ENCODE data around the gene ANAPC2.

Gene ANAPC2

GRCh38 chr9:137134191-137134590 lies 54.2 kb downstream of the ANAPC2 start:
- in situ Hi-C loops (cut with MboI; ENCODE audit: low sequenced_read_pairs): no loop called here

GRCh38 chr9:137130176-137130755 lies 58.1 kb downstream of the ANAPC2 start:
- in situ Hi-C loops (cut with MboI; ENCODE audit: low sequenced_read_pairs): no loop called here

GRCh38 chr9:137129456-137130175 lies 58.7 kb downstream of the ANAPC2 start:
- in situ Hi-C loops (cut with MboI; ENCODE audit: low sequenced_read_pairs): no loop called here

- in situ Hi-C loops (cut with MboI; ENCODE audit: low sequenced_read_pairs): no loop called here
Observed at GRCh38 chr9:137128862-137129455, 59.4 kb downstream of the ANAPC2 start.

GRCh38 chr9:137128158-137128861 lies 60.0 kb downstream of the ANAPC2 start:
- in situ Hi-C loops (cut with MboI; ENCODE audit: low sequenced_read_pairs): no loop called here

GRCh38 chr9:137127301-137128157 lies 60.8 kb downstream of the ANAPC2 start:
- in situ Hi-C loops (cut with MboI; ENCODE audit: low sequenced_read_pairs): no loop called here

GRCh38 chr9:137126786-137127185 lies 61.6 kb downstream of the ANAPC2 start:
- in situ Hi-C loops (cut with MboI; ENCODE audit: low sequenced_read_pairs): no loop called here

Data from hTERT RPE-1 (cell line).